ENCODE data around the gene SLCO4A1.

The SLCO4A1 gene

GRCh38 chr20:62694868-62695267 lies 52.6 kb downstream of the SLCO4A1 start:
- no peak overlapping the region for H3K9ac ChIP-seq (ENCODE audit: low read length)
- no peaks in the 10 kb centered on the region for H3K4me1 ChIP-seq (ENCODE audit: control insufficient read depth, insufficient read depth, low read length)
- no peaks in the 10 kb centered on the region for H3K36me3 ChIP-seq (ENCODE audit: control insufficient read depth, insufficient read depth, low read length)
- H3K4me3 ChIP-seq (ENCODE audit: low read length): no peak overlapping the region
- H3K27me3 ChIP-seq (ENCODE audit: control insufficient read depth, insufficient read depth, low read length): peaks cover 21% of the 10 kb centered on the region
- no peaks in the 10 kb centered on the region for H3K9me3 ChIP-seq (ENCODE audit: control insufficient read depth, low read length)

DNA sequence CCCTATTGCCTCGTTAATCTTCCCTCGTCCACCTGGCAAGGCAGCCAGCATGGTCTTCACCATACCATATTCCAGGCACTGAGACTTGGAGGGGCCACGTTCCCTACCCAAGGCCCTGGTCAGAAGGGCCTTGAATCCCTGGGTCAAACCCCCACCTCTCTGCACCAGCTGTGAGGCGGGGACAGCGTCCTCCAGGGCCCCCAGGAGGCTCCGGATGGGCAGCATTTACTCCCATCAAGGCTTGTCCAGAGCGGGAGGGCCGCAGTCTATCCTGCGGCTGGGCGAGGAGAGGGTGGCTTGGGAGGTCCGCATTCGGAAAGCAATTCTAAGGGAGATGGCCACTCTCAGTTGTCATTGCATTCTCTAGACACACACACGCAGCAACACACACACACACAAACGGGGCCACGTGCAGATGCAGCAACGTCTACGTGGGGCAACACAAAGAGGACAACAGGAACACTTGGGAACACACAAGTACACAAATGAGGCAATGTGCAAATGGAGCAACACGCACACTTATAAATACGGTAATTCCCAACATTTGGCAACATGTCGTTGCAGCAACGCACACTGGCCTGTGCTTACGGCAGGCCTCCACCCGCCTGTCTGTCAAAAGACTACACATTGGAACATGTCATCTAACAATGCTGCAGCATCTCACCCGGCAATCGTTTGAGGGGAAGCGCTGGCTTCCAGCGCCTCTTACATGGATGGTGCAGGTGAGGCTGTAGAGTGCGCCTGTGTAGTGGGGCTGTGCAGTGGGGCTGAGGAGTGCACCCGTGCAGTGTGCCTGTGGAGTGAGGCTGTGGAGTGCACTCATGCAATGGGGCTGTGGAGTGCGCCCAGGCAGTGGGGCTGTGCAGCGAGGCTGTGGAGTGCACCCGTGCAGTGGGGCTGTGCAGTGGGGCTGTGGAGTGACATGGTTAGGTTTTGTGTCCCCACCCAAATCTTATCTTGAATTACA lies 53.4 kb downstream of the SLCO4A1 start:
- H3K4me3 ChIP-seq (ENCODE audit: low read length): no peak overlapping the region
- H3K4me1 ChIP-seq (ENCODE audit: control insufficient read depth, insufficient read depth, low read length): no peaks in the 10 kb centered on the region
- H3K36me3 ChIP-seq (ENCODE audit: control insufficient read depth, insufficient read depth, low read length): no peaks in the 10 kb centered on the region
- H3K9ac ChIP-seq (ENCODE audit: low read length): no peak overlapping the region
- peaks cover 21% of the 10 kb centered on the region for H3K27me3 ChIP-seq (ENCODE audit: control insufficient read depth, insufficient read depth, low read length)
- no peaks in the 10 kb centered on the region for H3K9me3 ChIP-seq (ENCODE audit: control insufficient read depth, low read length)

DNA sequence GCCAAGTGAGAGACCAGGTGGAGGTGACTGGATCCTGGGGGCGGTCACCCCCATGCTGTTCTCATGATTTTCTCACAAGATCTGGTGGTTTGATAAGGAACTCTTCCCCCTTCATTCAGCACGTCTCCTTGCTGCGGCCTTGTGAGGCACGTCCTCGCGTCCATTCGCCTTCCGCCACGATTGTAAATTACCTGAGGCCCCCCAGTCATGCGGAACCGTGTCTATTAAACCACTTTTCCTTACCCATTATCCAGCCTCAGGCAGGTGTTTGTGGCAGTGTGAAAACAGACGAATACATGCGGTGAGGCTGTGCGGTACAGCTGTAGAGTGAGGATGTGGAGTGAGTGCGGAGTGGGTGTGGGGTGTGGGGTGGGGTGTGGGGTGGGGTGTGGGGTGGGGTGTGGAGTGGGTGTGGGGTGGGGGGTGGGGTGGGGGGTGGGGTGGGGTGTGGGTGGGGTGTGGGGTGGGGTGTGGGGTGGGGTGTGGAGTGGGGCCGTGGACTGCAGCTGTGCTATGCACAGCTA lies 54.2 kb downstream of the SLCO4A1 start:
- no peak overlapping the region for H3K9ac ChIP-seq (ENCODE audit: low read length)
- H3K4me3 ChIP-seq (ENCODE audit: low read length): no peak overlapping the region
- H3K27me3 ChIP-seq (ENCODE audit: control insufficient read depth, insufficient read depth, low read length): peaks cover 21% of the 10 kb centered on the region
- H3K36me3 ChIP-seq (ENCODE audit: control insufficient read depth, insufficient read depth, low read length): no peaks in the 10 kb centered on the region
- no peaks in the 10 kb centered on the region for H3K9me3 ChIP-seq (ENCODE audit: control insufficient read depth, low read length)
- H3K4me1 ChIP-seq (ENCODE audit: control insufficient read depth, insufficient read depth, low read length): no peaks in the 10 kb centered on the region

- Histone ChIP-seq H3K36me3 (ENCODE audit: control insufficient read depth, insufficient read depth, low read length) (no peaks in the 10 kb centered on the region), H3K9ac (ENCODE audit: low read length) (no peak overlapping the region), H3K27me3 (ENCODE audit: control insufficient read depth, insufficient read depth, low read length) (peaks cover 21% of the 10 kb centered on the region), H3K4me1 (ENCODE audit: control insufficient read depth, insufficient read depth, low read length) (no peaks in the 10 kb centered on the region), H3K4me3 (ENCODE audit: low read length) (no peak overlapping the region), H3K9me3 (ENCODE audit: control insufficient read depth, low read length) (no peaks in the 10 kb centered on the region)
Observed at GRCh38 chr20:62696989-62697388, 54.7 kb downstream of the SLCO4A1 start.

GRCh38 chr20:62697468-62697912 lies 55.2 kb downstream of the SLCO4A1 start:
- no peak overlapping the region for H3K4me3 ChIP-seq (ENCODE audit: low read length)
- H3K4me1 ChIP-seq (ENCODE audit: control insufficient read depth, insufficient read depth, low read length): no peaks in the 10 kb centered on the region
- H3K9me3 ChIP-seq (ENCODE audit: control insufficient read depth, low read length): no peaks in the 10 kb centered on the region
- no peak overlapping the region for H3K9ac ChIP-seq (ENCODE audit: low read length)
- no peaks in the 10 kb centered on the region for H3K36me3 ChIP-seq (ENCODE audit: control insufficient read depth, insufficient read depth, low read length)
- peaks cover 21% of the 10 kb centered on the region for H3K27me3 ChIP-seq (ENCODE audit: control insufficient read depth, insufficient read depth, low read length)

GRCh38 chr20:62698231-62698630 lies 55.9 kb downstream of the SLCO4A1 start:
- Histone ChIP-seq H3K27me3 (ENCODE audit: control insufficient read depth, insufficient read depth, low read length) (peaks cover 21% of the 10 kb centered on the region), H3K9ac (ENCODE audit: low read length) (no peak overlapping the region), H3K4me3 (ENCODE audit: low read length) (no peak overlapping the region), H3K4me1 (ENCODE audit: control insufficient read depth, insufficient read depth, low read length) (no peaks in the 10 kb centered on the region), H3K9me3 (ENCODE audit: control insufficient read depth, low read length) (no peaks in the 10 kb centered on the region), H3K36me3 (ENCODE audit: control insufficient read depth, insufficient read depth, low read length) (no peaks in the 10 kb centered on the region)

GRCh38 chr20:62699296-62699695 lies 57.0 kb downstream of the SLCO4A1 start:
- no peak overlapping the region for H3K4me3 ChIP-seq (ENCODE audit: low read length)
- H3K9ac ChIP-seq (ENCODE audit: low read length): no peak overlapping the region
- peaks cover 21% of the 10 kb centered on the region for H3K27me3 ChIP-seq (ENCODE audit: control insufficient read depth, insufficient read depth, low read length)
- H3K4me1 ChIP-seq (ENCODE audit: control insufficient read depth, insufficient read depth, low read length): peaks cover 9% of the 10 kb centered on the region
- H3K36me3 ChIP-seq (ENCODE audit: control insufficient read depth, insufficient read depth, low read length): no peaks in the 10 kb centered on the region
- H3K9me3 ChIP-seq (ENCODE audit: control insufficient read depth, low read length): no peaks in the 10 kb centered on the region

- Histone ChIP-seq H3K9me3 (ENCODE audit: control insufficient read depth, low read length) (no peaks in the 10 kb centered on the region), H3K36me3 (ENCODE audit: control insufficient read depth, insufficient read depth, low read length) (no peaks in the 10 kb centered on the region), H3K4me3 (ENCODE audit: low read length) (no peak overlapping the region), H3K4me1 (ENCODE audit: control insufficient read depth, insufficient read depth, low read length) (peaks cover 9% of the 10 kb centered on the region), H3K9ac (ENCODE audit: low read length) (no peak overlapping the region), H3K27me3 (ENCODE audit: control insufficient read depth, insufficient read depth, low read length) (peaks cover 22% of the 10 kb centered on the region)
Observed at GRCh38 chr20:62699741-62700140, 57.4 kb downstream of the SLCO4A1 start.

GRCh38 chr20:62700261-62700930 lies 58.1 kb downstream of the SLCO4A1 start:
- Histone ChIP-seq H3K9ac (ENCODE audit: low read length) (no peak overlapping the region), H3K9me3 (ENCODE audit: control insufficient read depth, low read length) (no peaks in the 10 kb centered on the region), H3K36me3 (ENCODE audit: control insufficient read depth, insufficient read depth, low read length) (no peaks in the 10 kb centered on the region), H3K4me3 (ENCODE audit: low read length) (no peak overlapping the region), H3K27me3 (ENCODE audit: control insufficient read depth, insufficient read depth, low read length) (peaks cover 28% of the 10 kb centered on the region), H3K4me1 (ENCODE audit: control insufficient read depth, insufficient read depth, low read length) (peaks cover 9% of the 10 kb centered on the region)

GRCh38 chr20:62701161-62702012 lies 59.1 kb downstream of the SLCO4A1 start:
- Histone ChIP-seq H3K27me3 (ENCODE audit: control insufficient read depth, insufficient read depth, low read length) (peaks cover 33% of the 10 kb centered on the region), H3K36me3 (ENCODE audit: control insufficient read depth, insufficient read depth, low read length) (no peaks in the 10 kb centered on the region), H3K4me3 (ENCODE audit: low read length) (no peak overlapping the region), H3K9me3 (ENCODE audit: control insufficient read depth, low read length) (no peaks in the 10 kb centered on the region), H3K4me1 (ENCODE audit: control insufficient read depth, insufficient read depth, low read length) (peaks cover 9% of the 10 kb centered on the region), H3K9ac (ENCODE audit: low read length) (no peak overlapping the region)

DNA sequence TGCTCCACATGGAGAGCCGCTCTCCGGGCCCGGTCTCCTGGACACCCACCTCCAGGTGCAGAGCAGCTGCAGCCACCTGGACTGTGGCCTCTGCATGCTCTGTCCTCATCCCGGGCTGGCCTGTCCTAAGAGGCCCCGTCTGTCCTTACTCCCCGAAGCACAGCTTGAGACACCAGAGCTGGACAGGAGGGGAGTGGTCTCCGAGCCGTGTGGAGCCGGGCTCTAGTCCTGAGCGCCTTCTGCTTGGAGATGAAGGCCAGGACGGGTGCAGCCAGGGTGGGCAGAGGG lies 59.7 kb downstream of the SLCO4A1 start:
- Histone ChIP-seq H3K9ac (ENCODE audit: low read length) (no peak overlapping the region), H3K4me1 (ENCODE audit: control insufficient read depth, insufficient read depth, low read length) (peaks cover 9% of the 10 kb centered on the region), H3K36me3 (ENCODE audit: control insufficient read depth, insufficient read depth, low read length) (no peaks in the 10 kb centered on the region)

More for the DNA sequence above, 59.7 kb downstream of the SLCO4A1 start:
- Histone ChIP-seq H3K4me3 (ENCODE audit: low read length) (no peak overlapping the region), H3K27me3 (ENCODE audit: control insufficient read depth, insufficient read depth, low read length) (peaks cover 33% of the 10 kb centered on the region), H3K9me3 (ENCODE audit: control insufficient read depth, low read length) (no peaks in the 10 kb centered on the region)
